Subcutaneous adipose tissue (tissue), 4 donors: ENCODE results near the gene ASB4. TPM values are rescaled to one million over a fixed set of nuclear protein-coding genes. Genes with fewer than 3 reads are reported as not detected.

Experiments
- CTCF ChIP-seq: fragments of 450-650 bp; IDR thresholded peaks from one replicate; pipeline ENCODE4 v1.5.1; 2016; ENCODE audit warnings: low read depth, mild to moderate bottlenecking, control low read depth, antibody characterized with exemption, moderate library complexity
- total RNA-seq, 4 donors: library from RNA; depleted of rRNA; stranded (reverse); fragments of >200 nt; gene quantifications; one replicate each; pipeline ENCODE4 v1.1.0, GENCODE V29; 2016

Gene ASB4
- total RNA-seq, 4 donors from 2014 or later, result 0.19 to 0.44 (median 0.34) TPM; not detected in 1

- TF ChIP-seq CTCF, result no peak
These were observed 13.1 kb upstream of the ASB4 start for GRCh38 chr7:95472581-95473161.

- no peak for TF ChIP-seq CTCF
These were observed 12.3 kb upstream of the ASB4 start for GRCh38 chr7:95473276-95473985.

- TF ChIP-seq CTCF, result no peak
These were observed 9.5 kb upstream of the ASB4 start for GRCh38 chr7:95476072-95476847.

GRCh38 chr7:95476904-95477594, 8.7 kb upstream of the ASB4 start:
- no peak for TF ChIP-seq CTCF

- no peak for TF ChIP-seq CTCF
These were observed 7.3 kb upstream of the ASB4 start for GRCh38 chr7:95478272-95479037.

GRCh38 chr7:95479992-95480624, 5.6 kb upstream of the ASB4 start:
- TF ChIP-seq CTCF, result no peak
